OCI-LY3 (cell line): Measurements from ENCODE around the gene GLO1.

ENCODE experiments used
- CTCF ChIP-seq: fragments of 200-600, 300-600 bp; sonication (generic); IDR thresholded peaks from 2 replicates; pipeline ENCODE4 v1.5.1; 2014; ENCODE audit warnings: antibody characterized with exemption, low read length, low read depth
- EZH2phosphoT487 ChIP-seq: fragments of 200-600 bp; shearing (Covaris generic); IDR thresholded peaks from 2 replicates; pipeline ENCODE4 v1.6.1; 2018; ENCODE audit warnings: antibody characterized with exemption, mixed run types, low read depth

- TF ChIP-seq CTCF = no peak
- TF ChIP-seq EZH2phosphoT487 = no peak
Measured at GRCh38 chr6:38722038-38722437, 19.1 kb upstream of the GLO1 start.
